Ascending aorta (tissue), 2 donors: ENCODE measurements around the gene CEP126. TPM values are rescaled to one million over a fixed set of nuclear protein-coding genes. Genes with fewer than 3 reads are reported as not detected.
"Not testable (repeated sequence)": the region's sequence is repeated elsewhere in the genome, so short reads cannot be mapped to it uniquely, and the experiment has no call there.

Experiments
- DNase-seq, 2 donors: peaks; one replicate each; pipeline ENCODE4 v3.0.0-alpha.2; 2019; ENCODE audit warnings: low spot score in 2 of 2
- H3K27ac ChIP-seq, 2 donors: fragments of 200-600 bp; sonication (generic); one replicate each; pipeline ENCODE4 v1.5.1; 2016 to 2017; ENCODE audit warnings: mild to moderate bottlenecking in 1 of 2
- H3K27me3 ChIP-seq: fragments of 200-600 bp; sonication (generic); one replicate; pipeline ENCODE4 v1.5.1; 2017
- H3K36me3 ChIP-seq, 2 donors: fragments of 200-600 bp; sonication (generic); one replicate each; pipeline ENCODE4 v1.5.1; 2016
- H3K4me1 ChIP-seq, 2 donors: fragments of 200-600 bp; sonication (generic); one replicate each; pipeline ENCODE4 v1.5.1; 2016 to 2017; ENCODE audit warnings: mild to moderate bottlenecking in 1 of 2
- H3K4me3 ChIP-seq, 2 donors: fragments of 200-600 bp; sonication (generic); one replicate each; pipeline ENCODE4 v1.5.1; 2016 to 2017; ENCODE audit warnings: mild to moderate bottlenecking in 1 of 2
- H3K9me3 ChIP-seq, 2 donors: fragments of 200-600 bp; sonication (generic); one replicate each; pipeline ENCODE4 v1.5.1; 2016
- intact Hi-C: fragments of 100-400 bp; cut with DNase I; formaldehyde crosslinking; loops from one replicate; pipeline ENCODE4 v1.15.1; 2023
- total RNA-seq: library from RNA; depleted of rRNA; stranded (reverse); fragments of >200 nt; gene quantifications from one replicate; pipeline ENCODE4 v1.1.0, GENCODE V29; 2016
- TF ChIP-seq, protein P1 (sequence below), 3 experiments: fragments of 200-600 bp in 2 of 3; fragments of 450-650 bp in 1 of 3; sonication (generic) in 2 of 3; IDR thresholded peaks; one replicate each; pipeline ENCODE4 v1.5.1; 2016 to 2019; ENCODE audit warnings: antibody characterized with exemption in 3 of 3, mild to moderate bottlenecking in 1 of 3, moderate library complexity in 1 of 3

CEP126 gene
- total RNA-seq, 1 donor from 2014 or later: 7.2 TPM

- Histone ChIP-seq H3K9me3 (no peaks in the 10 kb centered on the region), H3K4me1 (no peaks in the 10 kb centered on the region), H3K4me3 (no peak overlapping the region), H3K27me3 (no peaks in the 10 kb centered on the region), H3K36me3 (peaks cover 3 to 10% of the 10 kb centered on the region in 2 donors), H3K27ac (no peak overlapping the region)
- intact Hi-C loops: loop anchor here (10.0 kb wide), 1 partner anchor 110 kb away; no protein-coding TSS in a partner anchor
- TF ChIP-seq, protein P1, sequence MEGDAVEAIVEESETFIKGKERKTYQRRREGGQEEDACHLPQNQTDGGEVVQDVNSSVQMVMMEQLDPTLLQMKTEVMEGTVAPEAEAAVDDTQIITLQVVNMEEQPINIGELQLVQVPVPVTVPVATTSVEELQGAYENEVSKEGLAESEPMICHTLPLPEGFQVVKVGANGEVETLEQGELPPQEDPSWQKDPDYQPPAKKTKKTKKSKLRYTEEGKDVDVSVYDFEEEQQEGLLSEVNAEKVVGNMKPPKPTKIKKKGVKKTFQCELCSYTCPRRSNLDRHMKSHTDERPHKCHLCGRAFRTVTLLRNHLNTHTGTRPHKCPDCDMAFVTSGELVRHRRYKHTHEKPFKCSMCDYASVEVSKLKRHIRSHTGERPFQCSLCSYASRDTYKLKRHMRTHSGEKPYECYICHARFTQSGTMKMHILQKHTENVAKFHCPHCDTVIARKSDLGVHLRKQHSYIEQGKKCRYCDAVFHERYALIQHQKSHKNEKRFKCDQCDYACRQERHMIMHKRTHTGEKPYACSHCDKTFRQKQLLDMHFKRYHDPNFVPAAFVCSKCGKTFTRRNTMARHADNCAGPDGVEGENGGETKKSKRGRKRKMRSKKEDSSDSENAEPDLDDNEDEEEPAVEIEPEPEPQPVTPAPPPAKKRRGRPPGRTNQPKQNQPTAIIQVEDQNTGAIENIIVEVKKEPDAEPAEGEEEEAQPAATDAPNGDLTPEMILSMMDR (IDR thresholded peaks at IDR 0.05): no peak
- DNase-seq: no peak
Measured at GRCh38 chr11:101974771-101975170, 60.0 kb downstream of the CEP126 start.

GRCh38 chr11:101975734-101976133 lies 60.9 kb downstream of the CEP126 start:
- no peaks in the 10 kb centered on the region for H3K4me1 ChIP-seq
- H3K27ac ChIP-seq: no peak overlapping the region
- peaks cover 3 to 10% of the 10 kb centered on the region in 2 donors for H3K36me3 ChIP-seq
- H3K27me3 ChIP-seq: no peaks in the 10 kb centered on the region
- no peaks in the 10 kb centered on the region for H3K9me3 ChIP-seq
- DNase-seq: no peak
- intact Hi-C loops: loop anchor here (10.0 kb wide), 1 partner anchor 111 kb away; no protein-coding TSS in a partner anchor
- TF ChIP-seq, protein P1 (IDR thresholded peaks at IDR 0.05): no peak
- H3K4me3 ChIP-seq: no peak overlapping the region

GRCh38 chr11:101987370-101987769 lies 72.6 kb downstream of the CEP126 start:
- intact Hi-C loops: no loop called here
- no peaks in the 10 kb centered on the region for H3K27me3 ChIP-seq
- H3K9me3 ChIP-seq: no peaks in the 10 kb centered on the region
- TF ChIP-seq, protein P1 (IDR thresholded peaks at IDR 0.05): no peak
- no peaks in the 10 kb centered on the region for H3K4me1 ChIP-seq
- no peak for DNase-seq
- H3K36me3 ChIP-seq: peaks cover 7 to 38% of the 10 kb centered on the region in 2 donors
- H3K4me3 ChIP-seq: no peak overlapping the region
- H3K27ac ChIP-seq: no peak overlapping the region

- intact Hi-C loops: no loop called here
- Histone ChIP-seq H3K4me1 (no peaks in the 10 kb centered on the region), H3K9me3 (no peaks in the 10 kb centered on the region), H3K27ac (no peak overlapping the region), H3K27me3 (no peaks in the 10 kb centered on the region), H3K4me3 (no peak overlapping the region), H3K36me3 (peaks cover 0 to 30% of the 10 kb centered on the region in 2 donors)
- TF ChIP-seq, protein P1 (IDR thresholded peaks at IDR 0.05): no peak
- no peak for DNase-seq
Measured at GRCh38 chr11:101993172-101993571, 78.4 kb downstream of the CEP126 start.

DNA sequence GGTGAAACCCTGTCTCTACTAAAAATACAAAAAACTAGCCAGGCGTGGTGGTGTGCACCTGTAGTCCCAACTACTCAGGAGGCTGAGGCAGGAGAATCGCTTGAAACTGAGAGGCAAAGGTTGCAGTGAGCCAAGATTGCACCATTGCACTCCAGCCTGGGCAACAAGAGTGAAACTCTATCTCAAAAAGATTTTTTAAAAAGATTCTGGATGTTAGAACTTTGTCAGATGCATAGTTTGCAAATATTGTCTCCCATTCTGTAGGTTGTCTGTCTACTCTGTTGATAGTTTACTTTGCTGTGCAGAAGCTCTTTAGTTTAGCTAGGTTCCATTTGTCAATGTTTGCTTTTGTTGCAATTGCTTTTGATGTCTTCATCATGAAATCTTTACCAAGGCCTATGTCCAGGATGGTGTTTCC lies 79.3 kb downstream of the CEP126 start:
- intact Hi-C loops: not testable (repeated sequence)

DNA sequence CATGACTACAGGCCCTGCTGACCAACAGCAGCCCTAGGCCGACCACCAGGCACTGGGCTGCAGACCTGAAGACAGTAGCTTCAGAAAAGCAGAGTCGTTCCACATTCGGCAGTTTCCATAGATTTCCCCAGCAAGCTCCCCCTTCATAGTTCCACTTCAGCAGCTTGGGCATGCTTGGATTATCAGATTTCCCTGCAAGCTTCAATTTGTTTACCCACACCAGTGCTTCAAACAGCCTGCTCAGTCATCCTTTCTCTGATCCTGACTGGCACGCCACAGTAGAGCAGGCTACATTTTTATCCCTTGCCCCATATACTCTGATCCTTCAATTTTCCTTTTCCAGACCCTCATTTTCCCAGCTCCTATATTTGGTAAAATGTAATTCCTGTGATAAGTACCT lies 81.3 kb downstream of the CEP126 start:
- H3K9me3 ChIP-seq: no peaks in the 10 kb centered on the region
- TF ChIP-seq, protein P1 (IDR thresholded peaks at IDR 0.05): no peak
- intact Hi-C loops: no loop called here
- H3K27ac ChIP-seq: no peak overlapping the region
- H3K27me3 ChIP-seq: no peaks in the 10 kb centered on the region
- no peak for DNase-seq
- H3K4me1 ChIP-seq: no peaks in the 10 kb centered on the region
- H3K36me3 ChIP-seq: peaks cover 0 to 18% of the 10 kb centered on the region in 2 donors
- no peak overlapping the region for H3K4me3 ChIP-seq

More for the DNA sequence above, 79.3 kb downstream of the CEP126 start:
- H3K27ac ChIP-seq, H3K4me3 ChIP-seq, H3K27me3 ChIP-seq, DNase-seq, H3K9me3 ChIP-seq, H3K4me1 ChIP-seq: not testable (repeated sequence)
- peaks cover 0 to 29% of the 10 kb centered on the region in 2 donors for H3K36me3 ChIP-seq
